IPS DF 6.9 (cell line): ENCODE measurements around the gene CNOT4.

Source experiments
- DNase-seq: peaks from one replicate; pipeline ENCODE4 v3.0.0-alpha.2; 2013; ENCODE audit warnings: low read depth, low spot score
- H3K27ac ChIP-seq: one replicate; pipeline ENCODE4 v1.5.1; 2013; ENCODE audit warnings: low read length, control low read depth
- H3K27me3 ChIP-seq: 2 replicates; pipeline ENCODE4 v1.6.1; 2013; ENCODE audit warnings: mild to moderate bottlenecking, low read length; ENCODE audit not compliant: control insufficient read depth, insufficient read depth
- H3K36me3 ChIP-seq: 2 replicates; pipeline ENCODE4 v1.6.1; 2013; ENCODE audit warnings: low read length; ENCODE audit not compliant: control insufficient read depth, insufficient read depth
- H3K4me1 ChIP-seq: 2 replicates; pipeline ENCODE4 v1.6.1; 2013; ENCODE audit warnings: low read length; ENCODE audit not compliant: control insufficient read depth, insufficient read depth
- H3K4me3 ChIP-seq: 2 replicates; pipeline ENCODE4 v1.5.1; 2013; ENCODE audit warnings: mild to moderate bottlenecking, low read length
- H3K9me3 ChIP-seq: 2 replicates; pipeline ENCODE4 v1.6.1; 2013; ENCODE audit warnings: low read length, inconsistent platforms; ENCODE audit not compliant: control insufficient read depth, insufficient read depth
- WGBS: extraction: QIAGEN DNeasy Blood & Tissue Kit; methylation state at CpG from one replicate; pipeline ENCODE4 v1.1.7; 2013; ENCODE audit warnings: mixed read lengths, missing lambda C conversion rate; ENCODE audit not compliant: insufficient read length, insufficient coverage; 5-methylcytosine and 5-hydroxymethylcytosine counted together

CNOT4 gene

GRCh38 chr7:135407884-135408283, 102.0 kb downstream of the CNOT4 start:
- Histone ChIP-seq H3K4me1 (no peaks in the 10 kb centered on the region), H3K9me3 (no peaks in the 10 kb centered on the region), H3K36me3 (no peaks in the 10 kb centered on the region), H3K27ac (no peak overlapping the region), H3K4me3 (no peak overlapping the region), H3K27me3 (no peaks in the 10 kb centered on the region)
- no peak for DNase-seq

GRCh38 chr7:135406918-135407317, 103.0 kb downstream of the CNOT4 start:
- WGBS = no CpG with 5 or more reads among the region's 3 CpGs
- Histone ChIP-seq H3K4me3 (no peak overlapping the region), H3K4me1 (no peaks in the 10 kb centered on the region), H3K36me3 (no peaks in the 10 kb centered on the region), H3K27me3 (no peaks in the 10 kb centered on the region), H3K9me3 (no peaks in the 10 kb centered on the region), H3K27ac (no peak overlapping the region)
- no peak for DNase-seq

GRCh38 chr7:135405969-135406368, 103.9 kb downstream of the CNOT4 start:
- Histone ChIP-seq H3K4me3 (no peak overlapping the region), H3K36me3 (no peaks in the 10 kb centered on the region), H3K4me1 (no peaks in the 10 kb centered on the region), H3K27ac (no peak overlapping the region), H3K9me3 (no peaks in the 10 kb centered on the region), H3K27me3 (no peaks in the 10 kb centered on the region)
- no peak for DNase-seq
- WGBS = no CpG with 5 or more reads among the region's 2 CpGs

GRCh38 chr7:135403302-135403701, 106.6 kb downstream of the CNOT4 start:
- no CpG with 5 or more reads among the region's 3 CpGs for WGBS
- no peaks in the 10 kb centered on the region for H3K9me3 ChIP-seq
- no peaks in the 10 kb centered on the region for H3K36me3 ChIP-seq
- no peak overlapping the region for H3K27ac ChIP-seq
- no peaks in the 10 kb centered on the region for H3K27me3 ChIP-seq
- H3K4me3 ChIP-seq = no peak overlapping the region
- DNase-seq = no peak
- H3K4me1 ChIP-seq = no peaks in the 10 kb centered on the region

GRCh38 chr7:135397689-135398088, 112.2 kb downstream of the CNOT4 start:
- H3K9me3 ChIP-seq = no peaks in the 10 kb centered on the region
- no peaks in the 10 kb centered on the region; the same call in 1 of the 2 replicates for H3K36me3 ChIP-seq
- no peak overlapping the region for H3K27ac ChIP-seq
- no peak overlapping the region for H3K4me3 ChIP-seq
- no peak for DNase-seq
- H3K27me3 ChIP-seq = no peaks in the 10 kb centered on the region
- no peaks in the 10 kb centered on the region for H3K4me1 ChIP-seq

- H3K27ac ChIP-seq = no peak overlapping the region
- whole genome bisulfite sequencing = no CpG with 5 or more reads among the region's 4 CpGs
- no peak overlapping the region for H3K4me3 ChIP-seq
- no peaks in the 10 kb centered on the region for H3K4me1 ChIP-seq
- no peak for DNase-seq
- no peaks in the 10 kb centered on the region for H3K27me3 ChIP-seq
- H3K36me3 ChIP-seq = no peaks in the 10 kb centered on the region; the same call in 1 of the 2 replicates
- H3K9me3 ChIP-seq = no peaks in the 10 kb centered on the region
Observed at GRCh38 chr7:135392701-135393100, 117.2 kb downstream of the CNOT4 start.

GRCh38 chr7:135391514-135391913, 118.4 kb downstream of the CNOT4 start:
- Histone ChIP-seq H3K27me3 (no peaks in the 10 kb centered on the region), H3K36me3 (no peaks in the 10 kb centered on the region; the same call in 1 of the 2 replicates), H3K9me3 (no peaks in the 10 kb centered on the region), H3K4me3 (no peak overlapping the region), H3K4me1 (peaks cover 1% of the 10 kb centered on the region; the same call in 1 of the 2 replicates), H3K27ac (no peak overlapping the region)
- no CpG with 5 or more reads among the region's 3 CpGs for WGBS
- no peak for DNase-seq

- H3K4me1 ChIP-seq = peaks cover 1% of the 10 kb centered on the region; the same call in 1 of the 2 replicates
- no peak overlapping the region for H3K27ac ChIP-seq
- no peak overlapping the region for H3K4me3 ChIP-seq
- no peak for DNase-seq
- H3K27me3 ChIP-seq = no peaks in the 10 kb centered on the region
- no peaks in the 10 kb centered on the region; the same call in 1 of the 2 replicates for H3K36me3 ChIP-seq
- no peaks in the 10 kb centered on the region for H3K9me3 ChIP-seq
Observed at GRCh38 chr7:135390829-135391228, 119.1 kb downstream of the CNOT4 start.

GRCh38 chr7:135389971-135390370, 119.9 kb downstream of the CNOT4 start:
- peaks cover 1% of the 10 kb centered on the region; the same call in 1 of the 2 replicates for H3K4me1 ChIP-seq
- H3K27ac ChIP-seq = no peak overlapping the region
- no peaks in the 10 kb centered on the region for H3K27me3 ChIP-seq
- no CpG with 5 or more reads among the region's 3 CpGs for WGBS
- no peaks in the 10 kb centered on the region for H3K36me3 ChIP-seq
- H3K9me3 ChIP-seq = no peaks in the 10 kb centered on the region
- DNase-seq = no peak
- H3K4me3 ChIP-seq = no peak overlapping the region

- no peak for DNase-seq
- no peaks in the 10 kb centered on the region for H3K36me3 ChIP-seq
- no peaks in the 10 kb centered on the region for H3K27me3 ChIP-seq
- H3K4me1 ChIP-seq = peaks cover 1% of the 10 kb centered on the region; the same call in 1 of the 2 replicates
- H3K9me3 ChIP-seq = no peaks in the 10 kb centered on the region
- WGBS = no CpG with 5 or more reads among the region's 3 CpGs
- H3K27ac ChIP-seq = no peak overlapping the region
- no peak overlapping the region for H3K4me3 ChIP-seq
Observed at GRCh38 chr7:135388616-135389015, 121.3 kb downstream of the CNOT4 start.

- Histone ChIP-seq H3K36me3 (no peaks in the 10 kb centered on the region), H3K27ac (no peak overlapping the region), H3K4me3 (no peak overlapping the region), H3K9me3 (no peaks in the 10 kb centered on the region), H3K4me1 (peaks cover 1% of the 10 kb centered on the region; the same call in 1 of the 2 replicates), H3K27me3 (no peaks in the 10 kb centered on the region)
- no CpG with 5 or more reads among the region's 2 CpGs for WGBS
- DNase-seq = no peak
Observed at GRCh38 chr7:135386776-135387175, 123.1 kb downstream of the CNOT4 start.
